CD1c-positive myeloid dendritic cell (primary cell): Measurements from ENCODE around the gene NAPG.
A peak's percentile ranks its signal among the peaks of the same experiment; 100 is the strongest.
"Not testable (repeated sequence)": the region's sequence is repeated elsewhere in the genome, so short reads cannot be mapped to it uniquely, and the experiment has no call there.

Experiments used
- DNase-seq: peaks from one replicate; pipeline ENCODE4 v3.0.0-alpha.2; 2016; ENCODE audit errors: extremely low spot score

NAPG gene

GRCh38 chr18:10546557-10547300 is 20.9 kb downstream of the NAPG start:
- no peak for DNase-seq

- DNase-seq, result no peak
Observed at GRCh38 chr18:10552226-10552625, 26.4 kb downstream of the NAPG start.

GRCh38 chr18:10556251-10556650 is 30.4 kb downstream of the NAPG start:
- not testable (repeated sequence) for DNase-seq

DNA sequence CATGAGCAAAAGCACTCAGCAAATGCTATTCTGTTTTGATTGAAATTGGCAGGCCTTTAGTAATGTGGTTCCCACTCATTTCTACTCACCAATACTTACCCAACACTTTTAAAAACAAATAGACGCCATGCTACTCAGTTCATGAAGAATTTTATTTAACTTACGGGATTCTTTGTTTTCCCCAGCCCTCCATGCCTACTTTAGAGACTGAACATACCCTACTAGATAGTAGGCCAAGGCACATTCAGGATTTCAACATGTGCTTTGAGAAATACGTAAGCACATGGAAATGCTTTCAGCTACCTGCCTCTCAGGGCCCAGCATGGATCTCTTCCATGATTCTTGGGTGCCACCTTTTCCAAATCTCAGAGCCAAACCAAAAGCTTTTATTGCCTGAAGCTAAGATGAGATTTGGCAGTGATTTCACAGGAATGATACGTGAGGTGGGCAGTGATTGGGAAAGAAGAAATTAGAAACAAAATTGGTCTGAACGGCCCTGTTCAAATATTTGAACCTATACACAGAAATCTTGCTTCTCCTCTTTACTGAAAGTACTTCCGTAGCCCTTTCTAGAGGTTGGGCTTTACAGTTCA is 31.4 kb downstream of the NAPG start:
- DNase-seq, result no peak

DNA sequence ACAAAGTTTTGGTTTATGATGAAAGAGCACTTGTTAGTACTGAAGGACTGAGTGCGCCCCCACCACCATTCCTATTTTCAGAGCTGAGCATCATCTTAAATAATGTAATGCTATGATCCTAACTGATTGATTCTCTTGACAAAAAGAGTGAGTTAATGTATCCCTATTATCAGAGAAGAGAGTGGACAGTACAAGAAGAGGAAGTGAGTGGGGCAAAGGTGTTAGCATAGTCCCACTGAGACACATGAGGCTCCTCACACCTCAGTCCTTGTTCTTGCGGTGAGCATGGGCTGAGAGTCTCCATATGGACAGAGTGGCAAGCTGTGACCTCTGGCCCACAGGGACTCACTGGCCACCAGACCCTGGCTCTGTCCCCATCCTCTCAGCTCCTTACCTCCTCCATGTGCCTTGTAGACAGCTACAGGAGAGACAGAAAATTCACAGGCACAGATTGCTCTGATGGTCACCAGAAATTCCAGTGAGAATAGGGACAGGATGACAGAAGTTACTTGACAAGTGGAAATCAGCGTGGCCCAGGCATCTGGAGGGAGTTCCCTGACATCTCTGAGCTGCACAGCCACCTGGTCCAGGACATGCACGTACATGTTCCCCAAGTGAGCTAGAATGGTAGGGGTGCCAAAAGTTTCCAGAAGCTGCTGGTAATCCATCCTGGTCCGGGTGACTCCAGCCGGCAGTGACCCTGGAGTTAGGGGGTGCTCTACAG is 32.6 kb downstream of the NAPG start:
- no peak for DNase-seq

DNA sequence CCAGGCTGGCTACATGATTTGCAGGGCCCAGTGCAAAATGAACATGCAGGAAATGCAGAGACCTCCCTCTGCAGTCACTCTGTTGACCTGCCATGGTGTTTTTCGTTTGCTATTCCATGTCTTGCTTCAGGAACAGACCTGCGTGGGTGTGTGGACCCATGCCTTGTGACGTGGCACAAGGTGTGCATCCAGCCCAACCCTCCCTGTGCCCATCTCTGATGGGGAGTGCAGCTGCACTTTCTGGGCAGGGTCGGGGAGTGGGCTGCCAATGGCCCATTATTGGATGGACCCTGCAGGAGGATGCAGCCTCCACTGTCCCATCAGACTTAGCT is 33.1 kb downstream of the NAPG start:
- DNase-seq, result no peak

DNA sequence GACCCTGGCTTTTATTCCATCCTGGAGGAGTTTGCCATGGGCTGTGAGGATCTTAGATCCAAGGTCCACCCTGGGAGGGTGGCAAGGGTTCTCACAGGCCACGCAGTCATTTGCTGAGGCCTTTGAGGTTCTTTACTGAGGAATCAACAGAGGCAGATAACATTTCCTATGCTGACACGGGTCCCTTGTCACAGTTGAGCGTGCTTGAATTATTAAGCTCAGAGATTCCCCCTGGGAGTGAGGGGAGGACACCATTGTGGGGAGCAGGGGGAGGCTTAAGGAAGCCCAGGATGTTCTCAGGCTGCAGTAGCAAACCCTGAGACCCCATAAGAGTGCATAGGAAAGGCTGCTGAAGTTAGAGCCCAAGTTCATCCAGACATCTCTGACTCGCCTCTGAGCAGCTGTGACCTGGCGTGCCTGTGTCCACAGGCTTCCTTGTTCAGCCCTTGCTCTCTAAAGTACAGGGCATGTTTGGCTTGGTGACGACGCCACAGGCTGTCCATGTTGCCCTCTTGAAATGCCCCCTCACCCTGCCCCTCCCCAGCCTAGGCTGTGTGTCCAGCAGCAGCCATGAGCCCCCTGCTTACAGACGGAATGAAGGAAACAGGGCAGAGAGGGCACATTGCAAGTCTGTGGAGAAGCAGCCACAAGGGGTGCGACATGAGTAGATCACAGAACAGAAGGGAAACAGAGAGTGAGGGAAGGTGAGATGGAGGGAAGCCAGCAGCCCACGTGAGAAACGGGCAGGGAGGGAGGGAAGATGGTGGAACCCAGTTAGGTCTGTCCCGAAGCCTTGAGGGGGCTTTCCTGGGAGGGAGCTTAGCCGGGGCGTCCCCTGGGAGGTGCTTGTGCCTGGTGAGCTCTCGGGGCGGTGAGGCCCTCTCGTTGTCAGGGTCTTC is 34.0 kb downstream of the NAPG start:
- no peak for DNase-seq

DNA sequence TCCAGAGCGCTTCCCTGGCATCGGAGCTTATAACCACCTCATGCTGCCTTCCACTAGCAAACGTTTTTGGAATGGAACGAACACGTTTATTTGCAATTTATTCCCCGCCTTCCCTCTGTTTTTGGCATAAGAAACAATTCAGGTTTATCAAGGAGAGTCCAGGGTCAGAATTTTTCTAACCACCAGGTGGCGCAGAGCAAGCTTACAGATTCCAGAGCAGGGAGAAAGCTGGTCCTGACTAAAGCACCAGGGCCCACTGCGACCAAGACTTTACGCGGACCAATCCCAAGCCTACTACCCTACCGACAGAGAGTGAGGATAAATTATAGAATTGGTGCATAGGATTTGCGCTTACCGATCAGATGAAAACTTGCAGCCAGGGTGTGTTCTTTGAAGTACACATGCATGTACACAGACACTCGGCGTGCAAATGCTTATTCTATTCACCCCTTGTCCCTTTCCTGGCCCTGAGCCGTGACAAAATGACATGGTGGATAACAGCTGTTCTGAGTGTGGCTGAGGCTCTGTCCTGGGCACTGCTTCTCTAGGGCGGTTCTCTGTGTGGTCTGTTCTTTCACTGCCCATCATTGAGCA is 34.7 kb downstream of the NAPG start:
- peak; percentile 64 for DNase-seq

GRCh38 chr18:10562773-10563160 is 36.9 kb downstream of the NAPG start:
- no peak for DNase-seq

DNA sequence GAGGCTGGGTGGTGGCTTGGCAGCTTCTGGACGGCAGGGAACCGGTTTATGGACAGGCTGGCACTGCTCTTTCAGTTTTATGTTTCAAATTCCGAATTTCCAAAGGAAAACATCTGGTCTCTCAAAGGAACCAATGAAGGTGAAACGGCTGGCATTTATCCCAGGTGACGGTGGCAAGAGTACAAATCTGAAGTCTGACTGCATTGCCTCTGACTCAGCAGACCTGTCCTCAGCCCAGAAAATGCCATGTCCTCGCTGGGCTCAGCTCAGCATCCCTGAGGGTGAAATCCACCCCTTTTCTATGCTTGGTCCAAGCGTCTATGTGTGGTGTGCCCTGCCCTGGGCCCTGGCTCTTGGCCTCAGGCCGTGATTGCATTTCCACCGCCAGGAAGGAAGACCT is 38.1 kb downstream of the NAPG start:
- no peak for DNase-seq

GRCh38 chr18:10564975-10565773 is 39.3 kb downstream of the NAPG start:
- DNase-seq, result no peak

- DNase-seq, result peak; percentile 52
Observed at GRCh38 chr18:10565835-10566234, 40.0 kb downstream of the NAPG start.

DNA sequence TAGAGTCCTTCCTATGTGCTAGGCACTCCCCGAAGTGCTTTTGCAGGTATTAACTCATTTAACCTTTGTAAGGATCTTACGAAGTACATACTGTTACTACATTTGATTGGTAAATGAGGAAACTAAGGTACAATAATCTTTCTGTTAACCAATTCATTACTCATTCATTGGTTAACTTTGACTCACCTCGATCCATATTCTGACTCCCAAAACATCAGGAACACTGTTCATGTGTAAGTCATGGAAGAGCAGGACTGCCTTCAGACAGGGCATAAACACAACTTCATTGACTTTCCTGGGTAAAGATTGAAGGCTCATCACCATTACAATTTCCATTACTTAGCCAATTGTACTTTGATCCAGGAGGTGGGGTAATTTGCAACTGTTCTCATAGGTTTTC is 40.6 kb downstream of the NAPG start:
- no peak for DNase-seq

- not testable (repeated sequence) for DNase-seq
Observed at GRCh38 chr18:10569941-10570340, 44.1 kb downstream of the NAPG start.

DNA sequence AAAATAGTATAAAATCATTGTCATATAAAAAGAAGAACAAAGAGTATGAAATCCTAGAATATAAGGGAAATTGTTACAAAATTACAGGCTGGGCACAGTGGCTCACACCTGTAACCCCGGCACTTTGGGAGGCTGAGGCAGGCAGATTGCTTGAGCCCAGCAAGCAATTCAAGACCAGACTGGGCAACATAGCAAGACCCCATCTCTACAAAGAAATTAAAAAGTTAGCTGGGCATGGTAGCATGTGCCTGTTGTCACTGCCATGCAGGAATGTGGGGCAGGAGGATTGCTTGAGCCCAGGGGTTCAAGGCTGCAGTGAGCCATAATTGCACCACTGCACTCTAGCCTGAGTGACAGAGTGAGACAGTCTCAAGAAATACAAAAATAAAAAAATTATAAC is 44.8 kb downstream of the NAPG start:
- no peak for DNase-seq

GRCh38 chr18:10571537-10571936 is 45.7 kb downstream of the NAPG start:
- DNase-seq, result no peak

DNA sequence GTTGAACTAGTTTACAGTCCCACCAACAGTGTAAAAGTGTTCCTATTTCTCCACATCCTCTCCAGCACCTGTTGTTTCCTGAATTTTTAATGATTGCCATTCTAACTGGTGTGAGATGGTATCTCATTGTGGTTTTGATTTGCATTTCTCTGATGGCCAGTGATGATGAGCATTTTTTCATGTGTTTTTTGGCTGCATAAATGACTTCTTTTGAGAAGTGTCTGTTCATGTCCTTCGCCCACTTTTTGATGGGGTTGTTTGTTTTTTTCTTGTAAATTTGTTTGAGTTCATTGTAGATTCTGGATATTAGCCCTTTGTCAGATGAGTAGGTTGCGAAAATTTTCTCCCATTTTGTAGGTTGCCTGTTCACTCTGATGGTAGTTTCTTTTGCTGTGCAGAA is 47.4 kb downstream of the NAPG start:
- not testable (repeated sequence) for DNase-seq

DNA sequence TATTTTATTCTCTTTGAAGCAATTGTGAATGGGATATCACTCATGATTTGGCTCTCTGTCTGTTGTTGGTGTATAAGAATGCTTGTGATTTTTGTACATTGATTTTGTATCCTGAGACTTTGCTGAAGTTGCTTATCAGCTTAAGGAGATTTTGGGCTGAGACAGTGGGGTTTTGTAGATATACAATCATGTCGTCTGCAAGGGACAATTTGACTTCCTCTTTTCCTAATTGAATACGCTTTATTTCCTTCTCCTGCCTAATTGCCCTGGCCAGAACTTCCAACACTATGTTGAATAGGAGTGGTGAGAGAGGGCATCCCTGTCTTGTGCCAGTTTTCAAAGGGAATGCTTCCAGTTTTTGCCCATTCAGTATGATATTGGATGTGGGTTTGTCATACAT is 48.6 kb downstream of the NAPG start:
- not testable (repeated sequence) for DNase-seq

- not testable (repeated sequence) for DNase-seq
Observed at GRCh38 chr18:10577842-10578572, 52.2 kb downstream of the NAPG start.

DNA sequence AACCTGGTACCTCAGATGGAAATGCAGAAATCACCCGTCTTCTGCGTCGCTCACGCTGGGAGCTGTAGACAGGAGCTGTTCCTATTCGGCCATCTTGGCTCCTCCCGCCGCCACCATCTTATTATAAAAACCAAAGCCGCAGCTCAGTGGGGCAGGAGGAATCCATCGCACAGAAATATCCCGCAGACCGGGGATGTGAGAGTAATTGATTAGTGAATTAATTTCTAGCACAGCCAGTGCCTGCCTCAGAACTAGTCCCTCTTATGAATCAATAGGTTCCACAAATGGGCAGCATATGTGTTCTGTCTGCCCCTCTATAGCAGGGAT is 52.7 kb downstream of the NAPG start:
- not testable (repeated sequence) for DNase-seq
